Activated CD4-positive, alpha-beta T cell treated with anti-CD3 and anti-CD28 coated beads for 48 hours (primary cell): ENCODE results near the gene DNAJC28.
A peak's percentile ranks its signal among the peaks of the same experiment; 100 is the strongest.
"Not testable (repeated sequence)": the region's sequence is repeated elsewhere in the genome, so short reads cannot be mapped to it uniquely, and the experiment has no call there.

Experiments used
- DNase-seq: peaks from one replicate; pipeline ENCODE4 v3.0.0-alpha.2; 2020

DNAJC28 gene

GRCh38 chr21:33491373-33492102, at the start of gene DNAJC28:
Gene DNAJC28 (minus strand): TSS chr21:33491716. CDS start chr21:33489393, 2,323 bp downstream.
- DNase-seq, result peak; percentile 95

DNA sequence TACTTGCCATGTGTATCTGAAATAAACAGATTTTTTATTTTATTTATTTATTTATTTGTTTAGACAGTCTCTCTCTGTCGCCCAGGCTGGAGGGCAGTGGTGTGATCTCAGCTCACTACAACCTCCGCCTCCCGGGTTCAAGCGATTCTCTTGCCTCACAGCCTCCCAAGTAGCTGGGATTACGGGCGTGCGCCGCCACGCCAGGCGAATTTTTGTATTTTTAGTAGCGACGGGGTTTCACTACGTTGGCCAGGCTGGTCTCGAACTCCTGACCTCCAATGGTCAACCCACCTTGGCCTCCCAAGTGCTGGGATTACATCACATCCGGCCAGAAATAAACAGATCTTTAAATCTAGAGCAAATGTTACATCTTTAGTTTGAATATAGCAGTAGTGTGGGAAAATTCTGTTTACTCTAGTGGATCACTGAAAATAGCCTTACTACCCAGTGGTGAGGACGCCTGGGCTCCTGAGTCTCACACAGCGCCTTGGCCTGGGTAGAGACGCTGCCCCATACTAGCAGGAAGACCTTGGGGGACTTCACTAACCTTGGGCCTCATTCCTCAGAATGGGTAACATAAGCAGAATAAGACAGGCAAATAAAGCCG, 49.7 kb upstream of the DNAJC28 start:
- peak; percentile 37 for DNase-seq

GRCh38 chr21:33540711-33541104, 49.2 kb upstream of the DNAJC28 start:
- DNase-seq, result no peak

GRCh38 chr21:33539616-33540015, 48.1 kb upstream of the DNAJC28 start:
- DNase-seq, result no peak

DNA sequence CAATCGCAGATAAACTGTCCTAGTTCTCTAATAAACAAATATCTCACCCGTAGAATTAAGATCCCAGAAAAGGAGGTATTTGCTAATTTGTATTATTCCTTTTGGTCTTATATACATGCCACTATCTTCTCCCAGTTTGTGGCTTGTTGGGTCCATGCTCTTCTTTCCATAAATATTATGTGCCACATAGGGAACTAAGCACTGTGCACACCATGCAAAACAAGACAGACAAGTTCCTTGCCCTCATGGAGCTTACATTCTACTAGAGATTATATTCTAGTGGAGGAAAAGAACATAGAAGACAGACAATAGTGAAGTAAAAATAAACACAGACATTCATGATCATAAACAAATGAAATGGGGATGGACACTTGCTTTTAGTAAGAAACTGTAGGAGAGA, 45.7 kb upstream of the DNAJC28 start:
- DNase-seq, result no peak

DNA sequence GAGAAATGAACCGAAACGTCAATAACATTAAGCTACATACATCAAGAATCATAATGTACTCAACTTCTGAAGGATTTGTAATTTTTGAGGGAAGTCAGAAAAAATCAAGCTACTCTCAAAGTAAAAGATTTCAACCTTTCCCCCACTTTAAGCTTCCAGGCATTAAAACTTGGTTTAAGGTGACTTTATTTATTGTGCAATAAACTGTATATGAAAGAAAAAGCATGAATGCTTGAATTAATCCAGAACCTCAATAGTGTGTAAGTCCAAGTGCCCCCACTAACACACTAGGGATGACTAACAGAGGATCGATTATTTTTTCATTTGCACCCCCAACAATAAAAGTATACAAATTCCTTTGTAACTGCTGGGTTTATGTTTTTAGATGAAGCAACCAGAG, 39.5 kb upstream of the DNAJC28 start:
- no peak for DNase-seq

DNA sequence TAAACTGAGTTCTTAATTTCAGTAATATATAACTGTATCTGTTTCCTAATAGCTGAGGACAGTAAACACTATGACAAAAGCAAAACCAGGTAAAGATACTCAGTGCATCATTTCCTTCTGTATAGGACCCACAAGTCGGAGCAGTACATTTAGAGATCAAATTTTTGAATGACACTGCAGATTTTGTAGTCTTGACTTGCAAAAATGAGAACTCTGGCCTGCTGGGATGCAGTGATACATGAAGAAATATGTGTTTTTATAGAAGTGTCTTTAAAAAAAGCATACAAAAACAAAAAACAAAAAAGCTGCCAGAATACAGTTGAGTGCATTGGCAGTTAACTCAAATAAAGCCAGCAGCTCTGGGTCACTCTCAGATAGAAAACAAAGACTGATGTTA, 31.4 kb upstream of the DNAJC28 start:
- no peak for DNase-seq

GRCh38 chr21:33522297-33522952, 30.9 kb upstream of the DNAJC28 start:
- no peak for DNase-seq

DNA sequence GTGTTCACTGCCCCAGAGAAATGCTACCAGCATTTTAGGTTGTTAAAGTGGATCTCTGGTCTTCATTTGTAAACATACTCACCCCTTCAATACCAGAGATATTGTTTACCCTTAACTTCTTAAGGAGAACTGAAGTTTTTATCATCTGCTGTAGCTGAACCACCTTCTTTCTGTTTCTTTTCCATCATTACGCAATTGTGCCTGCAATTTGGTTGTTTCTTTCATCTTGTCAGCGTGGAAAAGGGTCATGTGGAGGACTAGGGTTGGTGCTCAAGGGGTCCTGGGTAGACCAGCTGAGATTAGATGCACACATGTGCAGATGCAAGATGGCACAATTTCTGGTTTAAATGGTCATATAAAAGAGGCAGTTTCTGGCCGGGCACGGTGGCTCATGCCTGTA, 27.4 kb upstream of the DNAJC28 start:
- no peak for DNase-seq

DNA sequence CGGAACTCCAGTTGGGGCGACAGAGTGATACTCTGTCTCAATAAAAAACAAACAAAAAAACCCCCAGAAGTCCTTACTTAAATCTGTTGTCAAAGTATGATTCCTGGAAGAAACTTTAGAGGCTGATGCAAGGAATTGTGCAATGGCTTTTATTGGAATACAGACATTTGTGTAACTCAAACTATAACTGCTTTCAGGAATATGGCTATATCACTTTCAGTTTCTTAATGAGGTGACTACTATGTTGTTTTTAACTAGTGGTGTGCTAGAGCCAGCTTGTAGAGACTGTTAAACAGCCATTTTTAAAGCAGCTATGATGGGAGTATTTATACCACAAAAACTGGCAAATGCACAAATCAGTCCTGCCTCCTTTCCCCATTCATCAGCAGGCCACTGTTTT, 22.7 kb upstream of the DNAJC28 start:
- DNase-seq, result no peak

- DNase-seq, result no peak
Measured at GRCh38 chr21:33512481-33512880, 21.0 kb upstream of the DNAJC28 start.

- no peak for DNase-seq
Measured at GRCh38 chr21:33511639-33512038, 20.1 kb upstream of the DNAJC28 start.

DNA sequence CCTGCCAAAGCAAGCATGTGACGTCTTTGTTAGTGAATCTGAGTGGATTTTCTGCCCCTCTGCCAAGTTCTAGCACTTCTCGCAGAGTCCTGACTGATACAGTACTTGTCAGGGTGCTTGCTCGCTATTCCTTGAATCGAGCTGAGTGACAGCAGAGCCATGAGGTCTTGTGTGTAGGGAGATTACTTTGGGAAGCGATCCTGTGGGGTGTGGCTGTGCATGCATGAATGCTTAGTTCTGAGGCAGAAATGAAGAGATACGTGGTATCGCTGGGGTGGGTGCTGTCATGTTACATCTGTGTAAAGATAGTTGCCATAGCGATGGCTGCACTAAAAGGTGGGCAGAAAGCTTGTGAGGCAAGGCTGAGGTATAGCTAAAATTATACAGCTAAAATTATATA, 19.3 kb upstream of the DNAJC28 start:
- no peak for DNase-seq

GRCh38 chr21:33507003-33507402, 15.5 kb upstream of the DNAJC28 start:
- not testable (repeated sequence) for DNase-seq

DNA sequence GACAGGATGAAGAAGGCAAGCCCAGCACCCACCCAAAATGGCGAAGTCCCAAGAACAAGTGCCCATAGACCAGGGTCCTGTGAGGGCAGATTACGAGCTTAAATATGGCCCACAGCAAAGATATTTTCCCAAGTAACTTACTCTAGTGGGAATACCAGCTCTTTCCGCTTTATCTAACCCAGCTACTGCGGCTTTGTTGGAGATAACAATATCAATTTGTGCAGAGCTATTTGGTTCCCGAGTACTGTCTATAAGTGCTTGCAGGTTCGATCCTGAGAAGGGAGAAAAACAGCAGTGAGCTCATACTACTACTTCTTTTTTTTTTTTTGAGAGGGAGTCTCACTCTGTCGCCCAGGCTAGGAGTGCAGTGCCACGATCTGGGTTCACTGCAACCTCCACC, 14.3 kb upstream of the DNAJC28 start:
- DNase-seq, result no peak

- DNase-seq, result no peak
Measured at GRCh38 chr21:33496345-33496744, 4.8 kb upstream of the DNAJC28 start.

- DNase-seq, result no peak
Measured at GRCh38 chr21:33495743-33496142, 4.2 kb upstream of the DNAJC28 start.

DNA sequence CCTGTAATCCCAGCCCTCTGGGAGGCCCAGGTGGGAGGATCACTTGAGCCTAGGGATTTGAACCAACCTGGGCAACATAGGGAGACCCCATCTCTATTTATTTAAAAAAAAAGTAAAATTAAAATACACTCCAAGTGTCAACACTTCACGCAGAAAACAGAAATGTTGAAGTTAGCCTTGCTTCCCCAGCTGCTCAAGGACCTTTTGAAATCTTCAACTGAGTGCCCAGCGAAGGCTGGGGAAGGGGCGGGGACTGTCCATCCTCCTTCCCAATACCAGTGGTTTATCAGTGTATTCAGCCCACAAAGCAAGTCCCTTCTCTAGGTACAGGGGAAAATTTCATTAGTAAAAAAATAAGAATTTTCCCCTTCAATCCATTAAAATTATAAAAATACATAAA, 2.2 kb upstream of the DNAJC28 start:
- DNase-seq, result no peak

GRCh38 chr21:33492571-33492970, 1.1 kb upstream of the DNAJC28 start:
- DNase-seq, result no peak

GRCh38 chr21:33490991-33491372, 534 bp downstream of the DNAJC28 start:
- no peak for DNase-seq

DNA sequence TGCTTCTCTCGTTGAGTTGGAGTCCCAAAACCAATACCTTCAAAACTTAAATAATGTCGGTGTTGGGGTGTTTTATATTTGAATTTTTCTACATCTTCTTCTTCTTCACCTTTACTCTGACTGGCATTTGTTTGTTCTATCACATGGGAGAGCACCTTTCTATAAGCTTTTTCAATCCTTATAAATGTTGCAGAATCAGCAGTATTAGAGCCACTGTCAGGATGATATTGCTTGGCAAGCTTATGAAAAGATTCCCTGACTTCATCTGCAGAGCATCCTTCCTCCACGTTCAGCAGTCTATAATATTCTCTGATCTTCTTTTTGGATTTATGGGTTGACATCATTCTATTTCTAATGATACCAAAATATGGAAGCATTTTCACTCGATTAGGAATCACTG, 2.6 kb downstream of the DNAJC28 start:
- no peak for DNase-seq

DNA sequence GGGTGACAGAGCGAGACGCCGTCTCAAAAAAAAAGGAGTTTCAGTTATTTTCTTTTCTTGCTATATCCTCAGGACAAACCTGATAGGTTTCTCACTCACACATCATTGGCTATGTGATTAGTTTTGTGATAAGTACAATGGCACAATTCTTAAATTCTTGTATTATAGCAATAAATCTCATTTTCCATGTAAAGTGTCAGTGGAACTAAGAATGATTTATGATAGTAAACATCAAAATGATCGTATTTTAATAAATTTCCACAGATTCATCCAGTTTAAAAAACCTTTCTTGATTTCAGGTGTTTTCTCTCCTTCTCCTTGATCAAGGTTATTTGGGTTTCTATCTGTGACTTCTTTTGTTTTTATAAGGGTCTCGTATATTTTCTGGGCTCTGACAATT, 3.5 kb downstream of the DNAJC28 start:
- DNase-seq, result no peak

GRCh38 chr21:33481314-33481943, 10.1 kb downstream of the DNAJC28 start:
- no peak for DNase-seq
